GM19193 (cell line): Measurements from ENCODE around the gene DLG2.

ENCODE experiments used
- POLR2A ChIP-seq: IDR thresholded peaks from 4 replicates; pipeline ENCODE4 v1.6.1; 2011; ENCODE audit not compliant: insufficient read depth, insufficient read length; ENCODE audit errors: extremely low read depth

Gene DLG2

GRCh38 chr11:84240847-84241246, 1386.3 kb downstream of the DLG2 start:
- no peak for TF ChIP-seq POLR2A

GRCh38 chr11:84236436-84236835, 1390.7 kb downstream of the DLG2 start:
- TF ChIP-seq POLR2A, result no peak

- TF ChIP-seq POLR2A, result no peak
Observed at GRCh38 chr11:84234462-84235202, 1392.5 kb downstream of the DLG2 start.

GRCh38 chr11:84234011-84234410, 1393.1 kb downstream of the DLG2 start:
- no peak for TF ChIP-seq POLR2A

- TF ChIP-seq POLR2A, result no peak
Observed at GRCh38 chr11:84232511-84232910, 1394.6 kb downstream of the DLG2 start.

GRCh38 chr11:84230402-84230801, 1396.7 kb downstream of the DLG2 start:
- no peak for TF ChIP-seq POLR2A

GRCh38 chr11:84227970-84228665, 1399.0 kb downstream of the DLG2 start:
- TF ChIP-seq POLR2A, result no peak

- TF ChIP-seq POLR2A, result no peak
Observed at GRCh38 chr11:84224042-84224441, 1403.1 kb downstream of the DLG2 start.

- TF ChIP-seq POLR2A, result no peak
Observed at GRCh38 chr11:84218318-84218717, 1408.8 kb downstream of the DLG2 start.

GRCh38 chr11:84215672-84216071, 1411.5 kb downstream of the DLG2 start:
- no peak for TF ChIP-seq POLR2A

GRCh38 chr11:84214557-84214956, 1412.6 kb downstream of the DLG2 start:
- no peak for TF ChIP-seq POLR2A

- no peak for TF ChIP-seq POLR2A
Observed at GRCh38 chr11:84212468-84213390, 1414.4 kb downstream of the DLG2 start.

GRCh38 chr11:84211896-84212295, 1415.2 kb downstream of the DLG2 start:
- TF ChIP-seq POLR2A, result no peak

GRCh38 chr11:84194696-84195095, 1432.4 kb downstream of the DLG2 start:
- no peak for TF ChIP-seq POLR2A

GRCh38 chr11:84193706-84194105, 1433.4 kb downstream of the DLG2 start:
- TF ChIP-seq POLR2A, result no peak
